ENCODE data around the gene NDUFB11.
"Not testable (repeated sequence)": the region's sequence is repeated elsewhere in the genome, so short reads cannot be mapped to it uniquely, and the experiment has no call there.

- TF ChIP-seq CTCF (conservative IDR thresholded peaks at IDR 0.05; ENCODE audit: low read depth, low read length); EZH2 (IDR thresholded peaks at IDR 0.05; ENCODE audit: low read length, unreplicated experiment): not testable (repeated sequence)
These were observed 27.9 kb downstream of the NDUFB11 start for GRCh38 chrX:47116551-47117110.

Data from PC-3 (cell line).